Osteocyte (in vitro differentiated cells): Measurements from ENCODE around the gene TAF11L10. TPM values are rescaled to one million over a fixed set of nuclear protein-coding genes. Genes with fewer than 3 reads are reported as not detected.
"Not testable (repeated sequence)": the region's sequence is repeated elsewhere in the genome, so short reads cannot be mapped to it uniquely, and the experiment has no call there.

Source experiments
- DNase-seq: peaks from one replicate; pipeline ENCODE4 v3.0.0; 2021; ENCODE audit warnings: mixed read lengths; ENCODE audit not compliant: unreplicated experiment; ENCODE audit errors: extremely low spot score
- H3K27ac Mint-ChIP-seq: one replicate; pipeline ENCODE4 v1.8.0; 2021; ENCODE audit warnings: mild to moderate bottlenecking, mixed read lengths; ENCODE audit not compliant: unreplicated experiment
- H3K27me3 Mint-ChIP-seq: one replicate; pipeline ENCODE4 v1.8.0; 2021; ENCODE audit warnings: mixed read lengths; ENCODE audit not compliant: unreplicated experiment
- H3K36me3 Mint-ChIP-seq: one replicate; pipeline ENCODE4 v1.8.0; 2021; ENCODE audit warnings: mixed read lengths; ENCODE audit not compliant: unreplicated experiment
- H3K4me1 Mint-ChIP-seq: one replicate; pipeline ENCODE4 v1.8.0; 2021; ENCODE audit warnings: mixed read lengths; ENCODE audit not compliant: unreplicated experiment
- H3K4me3 Mint-ChIP-seq: one replicate; pipeline ENCODE4 v1.8.0; 2021; ENCODE audit warnings: mild to moderate bottlenecking, moderate library complexity, mixed read lengths; ENCODE audit not compliant: unreplicated experiment
- H3K9me3 Mint-ChIP-seq: one replicate; pipeline ENCODE4 v1.8.0; 2021; ENCODE audit warnings: mixed read lengths; ENCODE audit not compliant: unreplicated experiment
- long read RNA-seq: library from polyadenylated mRNA; unstranded; transcript quantifications from one replicate; pipeline ENCODE4 v2.0.0, GENCODE V29; 2021
- total RNA-seq: library from RNA; stranded (reverse); gene quantifications from 2 replicates; pipeline ENCODE4 v1.2.1, GENCODE V29; 2021
- TF ChIP-seq, protein P1 (sequence below): fragments of 200-600 bp; sonication (generic); IDR thresholded peaks from 2 replicates; pipeline ENCODE4 v1.5.0; 2021; ENCODE audit warnings: antibody characterized with exemption, mild to moderate bottlenecking, moderate library complexity

The TAF11L10 gene
- total RNA-seq = not detected in 2 replicates
- long read RNA-seq = 0 reads

DNA sequence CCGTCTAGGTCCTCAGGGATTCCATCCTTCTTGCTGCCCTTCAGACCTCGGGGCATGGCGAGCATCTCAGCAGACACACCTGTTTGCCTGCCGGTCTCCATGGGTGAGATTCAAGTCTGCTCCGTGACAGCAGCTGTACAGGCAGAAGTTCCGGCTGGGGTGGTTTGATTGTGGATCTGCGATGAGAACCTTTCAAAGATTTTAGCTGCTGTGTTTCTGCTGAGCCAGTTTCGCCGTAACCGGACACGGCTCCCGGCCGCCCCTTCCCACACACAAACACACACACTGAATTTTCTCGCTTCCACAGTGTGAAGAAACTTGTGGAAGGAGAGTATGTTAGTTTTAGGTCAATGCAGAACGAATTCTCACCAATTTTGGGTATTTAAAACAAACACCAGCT is at the start of gene TAF11L10:
Gene TAF11L10 (minus strand): TSS at position 101 of the 400 bp plus-strand sequence.
- H3K36me3 Mint-ChIP-seq, H3K27me3 Mint-ChIP-seq, H3K9me3 Mint-ChIP-seq, H3K4me1 Mint-ChIP-seq, H3K4me3 Mint-ChIP-seq, DNase-seq, H3K27ac Mint-ChIP-seq: not testable (repeated sequence)

DNA sequence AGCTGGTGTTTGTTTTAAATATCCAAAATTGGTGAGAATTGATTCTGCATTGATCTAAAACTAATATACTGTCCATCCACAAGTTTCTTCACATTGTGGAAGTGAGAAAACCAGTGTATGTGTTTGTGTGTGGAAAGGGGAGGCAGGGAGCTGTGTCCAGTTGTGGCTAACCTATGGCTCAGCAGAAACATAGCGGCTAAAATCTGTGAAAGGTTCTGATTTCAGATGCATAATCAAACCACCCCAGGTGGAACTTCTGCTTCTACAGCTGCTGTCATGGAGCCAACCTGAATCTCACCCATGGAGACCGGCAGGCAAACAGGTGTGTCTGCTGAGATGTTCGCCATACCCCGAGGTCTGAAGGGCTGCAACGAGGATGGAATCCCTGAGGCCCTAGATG is 36.5 kb upstream of the TAF11L10 start, which contains the start of gene TAF11L14:
Gene TAF11L14 (plus strand): TSS at position 301 of the 400 bp plus-strand sequence.
- Mint-ChIP-seq H3K9me3 (no peaks in the 10 kb centered on the region), H3K4me3 (no peak within 1 kb of the TSS), H3K36me3 (no peaks in the 10 kb centered on the region), H3K4me1 (no peaks in the 10 kb centered on the region), H3K27me3 (peaks cover 4% of the 10 kb centered on the region), H3K27ac (no peak within 1 kb of the TSS)
- no peak for DNase-seq
- TF ChIP-seq, protein P1, sequence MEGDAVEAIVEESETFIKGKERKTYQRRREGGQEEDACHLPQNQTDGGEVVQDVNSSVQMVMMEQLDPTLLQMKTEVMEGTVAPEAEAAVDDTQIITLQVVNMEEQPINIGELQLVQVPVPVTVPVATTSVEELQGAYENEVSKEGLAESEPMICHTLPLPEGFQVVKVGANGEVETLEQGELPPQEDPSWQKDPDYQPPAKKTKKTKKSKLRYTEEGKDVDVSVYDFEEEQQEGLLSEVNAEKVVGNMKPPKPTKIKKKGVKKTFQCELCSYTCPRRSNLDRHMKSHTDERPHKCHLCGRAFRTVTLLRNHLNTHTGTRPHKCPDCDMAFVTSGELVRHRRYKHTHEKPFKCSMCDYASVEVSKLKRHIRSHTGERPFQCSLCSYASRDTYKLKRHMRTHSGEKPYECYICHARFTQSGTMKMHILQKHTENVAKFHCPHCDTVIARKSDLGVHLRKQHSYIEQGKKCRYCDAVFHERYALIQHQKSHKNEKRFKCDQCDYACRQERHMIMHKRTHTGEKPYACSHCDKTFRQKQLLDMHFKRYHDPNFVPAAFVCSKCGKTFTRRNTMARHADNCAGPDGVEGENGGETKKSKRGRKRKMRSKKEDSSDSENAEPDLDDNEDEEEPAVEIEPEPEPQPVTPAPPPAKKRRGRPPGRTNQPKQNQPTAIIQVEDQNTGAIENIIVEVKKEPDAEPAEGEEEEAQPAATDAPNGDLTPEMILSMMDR = no peak

DNA sequence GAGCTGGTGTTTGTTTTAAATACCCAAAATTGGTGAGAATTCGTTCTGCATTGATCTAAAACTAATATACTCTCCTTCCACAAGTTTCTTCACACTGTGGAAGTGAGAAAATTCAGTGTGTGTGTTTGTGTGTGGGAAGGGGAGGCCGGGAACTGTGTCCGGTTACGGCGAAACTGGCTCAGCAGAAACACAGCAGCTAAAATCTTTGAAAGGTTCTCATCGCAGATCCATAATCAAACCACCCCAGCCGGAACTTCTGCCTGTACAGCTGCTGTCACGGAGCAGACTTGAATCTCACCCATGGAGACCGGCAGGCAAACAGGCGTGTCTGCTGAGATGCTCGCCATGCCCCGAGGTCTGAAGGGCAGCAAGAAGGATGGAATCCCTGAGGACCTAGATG is 34.2 kb upstream of the TAF11L10 start, which contains the start of gene TAF11L13:
Gene TAF11L13 (plus strand): TSS at position 301 of the 400 bp plus-strand sequence.
- DNase-seq, H3K9me3 Mint-ChIP-seq, H3K27me3 Mint-ChIP-seq, H3K36me3 Mint-ChIP-seq, H3K27ac Mint-ChIP-seq, H3K4me3 Mint-ChIP-seq, H3K4me1 Mint-ChIP-seq: not testable (repeated sequence)

DNA sequence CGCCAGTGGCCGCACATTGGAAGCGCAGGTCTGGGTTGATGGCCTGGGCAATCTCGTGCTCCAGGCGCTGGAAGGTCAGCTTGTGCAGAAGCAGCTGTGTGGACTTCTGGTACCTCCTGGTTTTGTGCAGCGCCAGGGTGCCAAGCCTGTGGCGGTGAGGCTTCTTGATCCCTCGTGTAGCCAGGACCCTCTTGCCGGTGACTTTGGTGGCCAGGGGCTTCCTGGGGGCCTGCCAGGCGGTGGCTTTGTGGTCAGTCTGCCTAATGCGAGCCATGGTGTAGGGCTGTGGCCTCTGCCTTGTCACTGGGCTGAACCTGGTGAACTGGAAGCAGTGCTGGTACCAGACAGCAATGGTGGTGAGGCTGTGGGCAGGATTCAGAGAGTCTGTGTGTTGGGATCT is 28.1 kb upstream of the TAF11L10 start:
- DNase-seq = no peak

DNA sequence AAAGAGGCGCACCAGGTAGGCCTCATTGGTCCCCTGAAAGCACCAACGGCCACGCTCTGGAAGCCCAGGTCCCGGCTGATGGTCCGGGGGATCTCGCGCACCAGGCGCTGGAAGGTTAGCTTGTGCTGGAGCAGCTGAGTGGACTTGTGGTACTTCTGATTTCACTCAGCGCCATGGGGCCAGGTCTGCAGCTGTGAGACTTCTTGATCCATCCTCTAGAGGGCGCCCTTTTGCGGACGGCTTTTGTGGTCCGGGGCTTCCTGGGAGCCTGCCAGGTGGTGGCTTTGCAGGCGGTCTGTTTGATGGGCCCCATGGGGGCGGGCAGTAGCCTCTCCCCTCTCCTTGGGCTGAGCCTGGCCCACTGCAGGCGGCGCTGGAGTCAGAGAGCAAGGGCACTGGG is 23.0 kb upstream of the TAF11L10 start:
- no peaks in the 10 kb centered on the region for H3K4me1 Mint-ChIP-seq
- no peaks in the 10 kb centered on the region for H3K36me3 Mint-ChIP-seq
- H3K9me3 Mint-ChIP-seq = peaks cover 7% of the 10 kb centered on the region
- no peak overlapping the region for H3K27ac Mint-ChIP-seq
- no peak for DNase-seq
- H3K4me3 Mint-ChIP-seq = no peak overlapping the region
- TF ChIP-seq, protein P1 = no peak
- no peaks in the 10 kb centered on the region for H3K27me3 Mint-ChIP-seq

More for the DNA sequence above, 28.1 kb upstream of the TAF11L10 start:
- Mint-ChIP-seq H3K27me3 (no peaks in the 10 kb centered on the region), H3K36me3 (no peaks in the 10 kb centered on the region), H3K27ac (no peak overlapping the region), H3K9me3 (no peaks in the 10 kb centered on the region), H3K4me1 (no peaks in the 10 kb centered on the region), H3K4me3 (no peak overlapping the region)
- TF ChIP-seq, protein P1 = no peak

DNA sequence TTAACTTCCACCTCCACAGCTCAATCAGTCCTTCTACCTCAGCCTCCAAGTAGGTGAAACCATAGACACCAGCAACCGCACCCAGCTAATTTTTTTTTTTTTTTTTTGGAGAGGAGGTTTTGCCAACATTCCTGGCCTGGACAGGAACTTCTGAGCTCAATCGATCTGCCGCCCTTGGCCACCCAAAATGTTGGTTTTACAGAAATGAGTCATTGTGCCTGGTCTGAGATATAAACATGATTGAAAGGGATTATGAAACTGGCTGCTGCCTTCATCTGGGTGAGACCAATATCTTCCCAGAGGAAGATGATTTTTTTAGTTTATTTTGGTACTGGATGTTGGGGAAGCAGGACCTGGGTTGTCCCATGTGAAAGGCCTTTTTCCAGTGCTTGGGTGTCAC is 21.7 kb upstream of the TAF11L10 start:
- no peak overlapping the region for H3K27ac Mint-ChIP-seq
- no peak for DNase-seq
- H3K4me3 Mint-ChIP-seq = no peak overlapping the region
- peaks cover 7% of the 10 kb centered on the region for H3K9me3 Mint-ChIP-seq
- no peaks in the 10 kb centered on the region for H3K36me3 Mint-ChIP-seq
- H3K4me1 Mint-ChIP-seq = no peaks in the 10 kb centered on the region
- H3K27me3 Mint-ChIP-seq = no peaks in the 10 kb centered on the region
- TF ChIP-seq, protein P1 = no peak
